Caco-2 (cell line): ENCODE results near the gene KLRK1. TPM values are rescaled to one million over a fixed set of nuclear protein-coding genes. Genes with fewer than 3 reads are reported as not detected.
"Not testable (repeated sequence)": the region's sequence is repeated elsewhere in the genome, so short reads cannot be mapped to it uniquely, and the experiment has no call there.

Source experiments
- BruUV-seq: library from RNA; stranded (reverse); fragments of 400-500 nt; replicated peaks from 2 replicates; lab custom pipeline; 2021; lab: Mats Ljungman, UMichigan
- CTCF ChIA-PET: fragments of 300-600 bp; sonication (Branson Sonifier 250); formaldehyde crosslinking; loops from one replicate; lab custom pipeline; 2022; ENCODE audit warnings: antibody characterized with exemption; lab: Charles Lee
- POLR2A ChIA-PET: fragments of 300-600 bp; sonication (Branson Sonifier 250); formaldehyde crosslinking; loops from one replicate; lab custom pipeline; 2022; ENCODE audit warnings: antibody characterized with exemption; lab: Charles Lee
- DNase-seq, 2 experiments: peaks; one replicate each; pipeline versions ENCODE4 v3.0.0 to v3.0.0-alpha.2; 2020 to 2022
- H3K27me3 ChIP-seq: replicated peaks from 2 replicates; pipeline ENCODE4 v1.6.0; 2011; ENCODE audit warnings: low read length; ENCODE audit not compliant: control insufficient read depth, insufficient read depth
- H3K36me3 ChIP-seq: 2 replicates; pipeline ENCODE4 v1.5.1; 2011; ENCODE audit warnings: low read length; ENCODE audit not compliant: control insufficient read depth, insufficient read depth
- H3K4me1 ChIP-seq: fragments of 250-450 bp; sonication (Bioruptor Pico); 2 replicates; pipeline ENCODE4 v1.5.1; 2020; ENCODE audit warnings: mild to moderate bottlenecking
- H3K4me3 ChIP-seq: 2 replicates; pipeline ENCODE4 v1.5.1; 2011; ENCODE audit warnings: low read depth, mild to moderate bottlenecking, control low read depth, low read length
- H3K9me3 ChIP-seq: fragments of 250-450 bp; sonication (Bioruptor Pico); 2 replicates; pipeline ENCODE4 v1.5.1; 2020; ENCODE audit warnings: mild to moderate bottlenecking, moderate library complexity
- H3K27ac Mint-ChIP-seq: one replicate; pipeline ENCODE4 v1.8.0; 2022; ENCODE audit warnings: mixed read lengths; ENCODE audit not compliant: unreplicated experiment
- H3K27me3 Mint-ChIP-seq: one replicate; pipeline ENCODE4 v1.8.0; 2022; ENCODE audit warnings: mixed read lengths; ENCODE audit not compliant: insufficient read depth, unreplicated experiment
- H3K36me3 Mint-ChIP-seq: one replicate; pipeline ENCODE4 v1.8.0; 2022; ENCODE audit warnings: mild to moderate bottlenecking, mixed read lengths; ENCODE audit not compliant: insufficient read depth, unreplicated experiment
- H3K4me1 Mint-ChIP-seq: one replicate; pipeline ENCODE4 v1.8.0; 2022; ENCODE audit warnings: low read depth, mixed read lengths; ENCODE audit not compliant: unreplicated experiment
- H3K4me3 Mint-ChIP-seq: one replicate; pipeline ENCODE4 v1.8.0; 2022; ENCODE audit warnings: mild to moderate bottlenecking, moderate library complexity, mixed read lengths; ENCODE audit not compliant: unreplicated experiment
- H3K9me3 Mint-ChIP-seq: one replicate; pipeline ENCODE4 v1.8.0; 2022; ENCODE audit warnings: mixed read lengths; ENCODE audit not compliant: unreplicated experiment
- CTCF ChIP-seq, 2 experiments: fragments of 200-600 bp in 1 of 2; IDR thresholded peaks; 1 replicate in 1 of 2; 2 replicates in 1 of 2; pipeline versions ENCODE4 v1.5.1 to v1.8.0; 2011 to 2022; ENCODE audit warnings: antibody characterized with exemption in 1 of 2, control low read depth in 1 of 2, inconsistent platforms in 1 of 2, low read depth in 1 of 2, low read length in 1 of 2, mild to moderate bottlenecking in 1 of 2, moderate library complexity in 1 of 2; ENCODE audit not compliant: insufficient read depth in 1 of 2, severe bottlenecking in 1 of 2, unreplicated experiment in 1 of 2
- intact Hi-C: fragments of 100-400 bp; cut with micrococcal nuclease; formaldehyde crosslinking; loops from one replicate; pipeline ENCODE4 v1.10.0; 2022; ENCODE audit not compliant: unreplicated experiment
- total RNA-seq: library from RNA; stranded (reverse); gene quantifications from 2 replicates; pipeline ENCODE4 v1.2.3, GENCODE V29; 2022

Gene KLRK1
- total RNA-seq, 1 experiment from 2014 or later = 0.18 TPM

GRCh38 chr12:10381928-10382628 lies 7.8 kb downstream of the KLRK1 start:
- Mint-ChIP-seq H3K4me1 (peaks cover 30% of the 10 kb centered on the region), H3K4me3 (no peak overlapping the region), H3K36me3 (no peaks in the 10 kb centered on the region), H3K27me3 (no peaks in the 10 kb centered on the region), H3K27ac (no peak overlapping the region), H3K9me3 (peaks cover 37% of the 10 kb centered on the region)
- no TSS peak for BruUV-seq
- Histone ChIP-seq H3K9me3 (no peaks in the 10 kb centered on the region; the same call in 1 of the 2 replicates), H3K4me1 (peaks cover 8% of the 10 kb centered on the region; the same call in 1 of the 2 replicates), H3K36me3 (no peaks in the 10 kb centered on the region), H3K4me3 (no peak overlapping the region), H3K27me3 (no peaks in the 10 kb centered on the region)
- no peak for DNase-seq
- TF ChIP-seq CTCF (IDR thresholded peaks at IDR 0.05; ENCODE audit: insufficient read depth in 1 of 2, low read depth in 1 of 2, low read length in 1 of 2, severe bottlenecking in 1 of 2, unreplicated experiment in 1 of 2) = no peak
- ChIA-PET POLR2A (no interaction called here), CTCF (no interaction called here)
- intact Hi-C loops = no loop called here

GRCh38 chr12:10378737-10379136 lies 11.1 kb downstream of the KLRK1 start:
- not testable (repeated sequence) for H3K36me3 Mint-ChIP-seq, H3K4me3 Mint-ChIP-seq

DNA sequence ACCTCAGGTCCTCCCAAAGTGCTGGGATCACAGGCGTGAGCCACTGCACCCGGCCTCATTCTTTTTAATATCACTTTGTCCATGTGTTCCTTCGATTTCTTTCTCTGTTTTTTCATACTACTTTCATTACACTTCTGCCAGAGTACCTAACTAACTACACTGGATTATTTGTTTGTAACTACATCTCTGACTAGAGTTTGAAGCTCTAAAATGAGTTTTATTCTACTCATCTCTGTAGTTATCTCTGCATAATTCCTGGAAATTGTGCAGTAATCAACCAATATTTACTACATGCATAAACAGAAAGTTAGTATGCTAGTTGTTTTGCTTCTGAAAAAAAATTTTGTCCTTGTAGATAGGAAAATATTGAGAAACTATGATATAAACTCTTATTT lies 15.2 kb downstream of the KLRK1 start:
- POLR2A ChIA-PET = no interaction called here
- no peaks in the 10 kb centered on the region for H3K36me3 ChIP-seq
- CTCF ChIA-PET = no interaction called here
- TF ChIP-seq CTCF (IDR thresholded peaks at IDR 0.05; ENCODE audit: insufficient read depth in 1 of 2, low read depth in 1 of 2, low read length in 1 of 2, severe bottlenecking in 1 of 2, unreplicated experiment in 1 of 2) = no peak
- peaks cover 7% of the 10 kb centered on the region for H3K36me3 Mint-ChIP-seq
- intact Hi-C loops = no loop called here
- H3K4me1 Mint-ChIP-seq = peaks cover 40% of the 10 kb centered on the region
- no peak overlapping the region for H3K27ac Mint-ChIP-seq
- H3K4me3 ChIP-seq = no peak overlapping the region
- no peaks in the 10 kb centered on the region for H3K27me3 ChIP-seq
- no TSS peak for BruUV-seq
- H3K9me3 Mint-ChIP-seq = peaks cover 11% of the 10 kb centered on the region
- no peak overlapping the region for H3K4me3 Mint-ChIP-seq
- H3K27me3 Mint-ChIP-seq = no peaks in the 10 kb centered on the region
- H3K9me3 ChIP-seq = peaks cover 3% of the 10 kb centered on the region; the same call in 1 of the 2 replicates
- DNase-seq = no peak
- peaks cover 27% of the 10 kb centered on the region for H3K4me1 ChIP-seq

More at GRCh38 chr12:10378737-10379136, 11.1 kb downstream of the KLRK1 start:
- Mint-ChIP-seq H3K4me1 (peaks cover 21% of the 10 kb centered on the region), H3K9me3 (peaks cover 25% of the 10 kb centered on the region)
- H3K36me3 ChIP-seq, DNase-seq, H3K27ac Mint-ChIP-seq, intact Hi-C loops, CTCF ChIA-PET, H3K4me3 ChIP-seq, H3K4me1 ChIP-seq, POLR2A ChIA-PET, BruUV-seq, H3K27me3 Mint-ChIP-seq, H3K9me3 ChIP-seq, H3K27me3 ChIP-seq: not testable (repeated sequence)
